ENCODE data around the gene SMR3B.

GRCh38 chr4:70425306-70425705 lies 42.4 kb downstream of the SMR3B start:
- no peak for TF ChIP-seq POLR2A (IDR thresholded peaks at IDR 0.05)
- no peak for TF ChIP-seq CTCF (IDR thresholded peaks at IDR 0.05)
